ENCODE data around the gene USP16.

DNA sequence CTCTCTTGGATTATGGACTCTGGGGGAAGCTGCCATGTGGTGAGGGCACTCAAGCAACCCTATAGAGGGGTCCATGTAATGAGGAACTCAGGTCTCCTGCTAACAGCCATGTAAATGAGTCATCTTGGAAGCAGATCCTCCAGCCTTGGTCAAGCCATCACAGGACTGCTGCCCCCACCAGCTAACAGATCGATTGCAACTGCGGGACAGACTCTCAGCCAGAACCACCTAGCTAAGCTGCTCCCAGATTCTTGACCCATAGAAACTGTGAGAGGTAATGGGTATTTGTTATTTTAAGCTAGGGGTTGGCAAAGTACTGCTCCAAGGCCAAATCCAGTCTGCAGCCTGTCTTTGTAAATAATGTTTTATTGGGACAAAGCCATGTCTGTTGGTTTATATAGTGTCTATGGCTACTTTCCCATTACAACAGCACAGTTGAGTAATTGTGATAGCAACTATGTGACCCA lies 78.4 kb downstream of the USP16 start:
- no peak for TF ChIP-seq POLR2A (IDR thresholded peaks at IDR 0.05; ENCODE audit: low read length)
- no peak for TF ChIP-seq GATA1 (IDR thresholded peaks at IDR 0.05; ENCODE audit: low read depth, low read length)

Data from erythroblast (primary cell).